Cardiac muscle cell (in vitro differentiated cells and primary cell): ENCODE data around the gene IRF8. TPM values are rescaled to one million over a fixed set of nuclear protein-coding genes. Genes with fewer than 3 reads are reported as not detected.
"Not testable (repeated sequence)": the region's sequence is repeated elsewhere in the genome, so short reads cannot be mapped to it uniquely, and the experiment has no call there.

ENCODE experiments used
- DNase-seq, 2 donors: peaks; one replicate each; pipeline versions ENCODE4 v3.0.0 to v3.0.0-alpha.2; 2010 to 2017; ENCODE audit warnings: low read depth in 1 of 2, low spot score in 1 of 2
- H3K27ac ChIP-seq: fragments of 200-600 bp; sonication (generic); 2 replicates; pipeline ENCODE4 v1.5.1; 2016
- H3K27me3 ChIP-seq: fragments of 200-600 bp; sonication (generic); 2 replicates; pipeline ENCODE4 v1.6.0; 2016; ENCODE audit warnings: control low read depth
- H3K36me3 ChIP-seq: fragments of 200-600 bp; sonication (generic); 2 replicates; pipeline ENCODE4 v1.5.1; 2016; ENCODE audit warnings: control low read depth
- H3K4me1 ChIP-seq: fragments of 200-600 bp; sonication (generic); 2 replicates; pipeline ENCODE4 v1.8.1; 2017; ENCODE audit warnings: low read depth, mild to moderate bottlenecking, mixed run types
- H3K4me3 ChIP-seq: fragments of 200-600 bp; sonication (generic); 2 replicates; pipeline ENCODE4 v1.5.1; 2016; ENCODE audit warnings: mild to moderate bottlenecking
- H3K9me3 ChIP-seq: fragments of 200-600 bp; sonication (generic); 2 replicates; pipeline ENCODE4 v1.5.1; 2017; ENCODE audit warnings: low read depth, mild to moderate bottlenecking, control low read depth
- CTCF ChIP-seq: IDR thresholded peaks from 2 replicates; pipeline ENCODE4 v1.5.1; 2012; ENCODE audit warnings: low read depth, mild to moderate bottlenecking, low read length
- polyA plus RNA-seq: library from polyadenylated mRNA; unstranded; fragments of >200 nt; fragmentation: Nextera tagmentation; extraction: Ambion mirVana; gene quantifications from 2 replicates; pipeline ENCODE4 v1.2.1, GENCODE V29; 2016
- total RNA-seq: library from RNA; depleted of rRNA; stranded (reverse); fragments of >200 nt; gene quantifications from 2 replicates; pipeline ENCODE4 v1.2.3, GENCODE V29; 2016

Gene IRF8
- total and polyA plus RNA-seq, 2 experiments from 2014 or later: 1.7 to 12.8 TPM

DNA sequence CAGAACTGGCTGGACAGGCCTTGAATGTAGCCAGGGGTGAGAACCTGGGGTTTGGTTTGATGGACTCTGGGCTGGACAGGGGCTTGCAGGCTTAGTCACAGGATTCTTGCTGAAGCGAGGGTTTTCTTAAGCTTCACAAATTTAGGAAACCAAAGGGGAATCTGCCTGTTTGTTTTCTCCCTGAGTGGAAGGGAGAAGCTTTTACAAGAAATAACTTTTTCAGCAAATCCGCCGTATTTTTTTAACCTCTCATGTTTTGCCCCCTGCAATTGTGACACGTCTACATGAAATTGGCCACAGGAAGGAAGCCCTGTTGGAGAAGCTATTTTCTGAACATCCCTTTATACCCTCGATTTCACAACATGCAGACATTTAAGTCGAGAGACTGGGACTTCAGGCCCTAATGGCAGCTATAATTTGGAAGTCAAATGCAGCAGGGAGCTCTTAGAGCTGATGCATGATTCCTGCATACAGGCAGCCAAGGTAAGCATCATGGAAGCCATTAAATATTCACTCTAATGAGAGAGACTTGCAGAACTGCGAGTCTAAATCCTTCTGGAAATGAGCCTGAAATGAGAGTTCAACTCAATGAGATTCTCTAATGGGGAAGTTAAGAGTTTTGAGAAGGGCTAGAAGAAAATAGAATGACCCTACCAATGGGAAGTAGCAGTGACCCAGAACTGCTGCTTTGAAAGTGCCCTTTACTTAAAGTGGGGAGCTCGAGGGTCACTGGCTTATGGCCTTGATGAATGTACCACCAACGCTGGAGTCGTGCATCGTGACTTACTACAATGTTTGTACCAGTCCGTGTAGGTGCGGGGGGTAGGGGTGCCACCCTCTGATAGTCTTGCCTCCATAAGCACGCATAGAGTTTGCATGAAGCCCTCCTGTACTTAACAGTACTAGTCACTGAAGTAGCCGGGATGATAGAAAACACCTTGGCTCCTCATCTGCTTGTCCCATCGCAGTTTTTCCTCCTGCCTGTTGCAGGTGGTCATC is 45.1 kb upstream of the IRF8 start:
- Histone ChIP-seq H3K4me1 (peaks cover 15% of the 10 kb centered on the region), H3K9me3 (no peaks in the 10 kb centered on the region), H3K4me3 (no peak overlapping the region), H3K27ac (no peak overlapping the region), H3K36me3 (no peaks in the 10 kb centered on the region), H3K27me3 (no peaks in the 10 kb centered on the region)
- no peak for TF ChIP-seq CTCF
- no peak for DNase-seq

DNA sequence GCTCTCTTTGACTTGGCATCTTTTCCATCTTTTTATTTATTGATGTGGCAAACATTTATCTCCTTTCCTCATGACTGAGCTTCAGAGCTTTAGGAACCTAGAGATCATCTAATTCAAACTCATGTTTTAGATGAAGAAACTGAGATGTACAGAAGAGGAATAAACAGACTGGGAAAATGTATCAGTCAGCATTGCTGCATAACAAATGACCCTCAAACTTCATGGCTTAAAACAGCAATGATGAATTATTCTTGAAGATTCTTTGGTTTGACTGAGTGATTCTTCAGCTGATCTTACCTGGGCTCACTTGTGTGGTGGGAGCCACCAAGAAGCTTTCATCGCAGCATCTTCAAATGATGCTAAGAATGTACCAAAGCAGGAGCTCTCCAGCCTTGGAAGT is 44.0 kb upstream of the IRF8 start:
- no peak for TF ChIP-seq CTCF
- no peak overlapping the region for H3K27ac ChIP-seq
- H3K36me3 ChIP-seq: no peaks in the 10 kb centered on the region
- H3K9me3 ChIP-seq: no peaks in the 10 kb centered on the region
- H3K4me3 ChIP-seq: no peak overlapping the region
- DNase-seq: no peak
- H3K27me3 ChIP-seq: no peaks in the 10 kb centered on the region
- peaks cover 13% of the 10 kb centered on the region for H3K4me1 ChIP-seq

DNA sequence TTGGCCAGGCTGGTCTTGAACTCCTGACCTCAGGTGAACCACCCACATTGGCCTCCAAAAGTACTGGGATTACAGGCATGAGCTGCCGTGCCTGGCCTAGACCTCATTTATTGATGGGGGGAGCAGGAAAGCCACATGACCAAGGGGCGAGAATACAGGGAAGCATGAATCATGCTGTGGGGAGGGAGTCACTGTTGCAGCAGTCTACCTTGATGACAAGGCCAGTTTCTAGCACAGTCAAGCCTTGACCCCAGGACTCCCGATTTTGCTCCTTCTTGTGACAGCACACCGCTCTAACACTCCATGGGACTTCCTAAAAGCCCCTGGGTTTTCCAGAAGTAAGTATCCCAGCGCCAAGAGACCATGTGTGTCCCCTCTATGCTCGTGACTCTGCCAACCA is 42.9 kb upstream of the IRF8 start:
- no peak for TF ChIP-seq CTCF
- peaks cover 1% of the 10 kb centered on the region for H3K4me1 ChIP-seq
- no peaks in the 10 kb centered on the region for H3K27me3 ChIP-seq
- no peak overlapping the region for H3K4me3 ChIP-seq
- no peak for DNase-seq
- no peaks in the 10 kb centered on the region for H3K36me3 ChIP-seq
- no peak overlapping the region for H3K27ac ChIP-seq
- H3K9me3 ChIP-seq: no peaks in the 10 kb centered on the region

DNA sequence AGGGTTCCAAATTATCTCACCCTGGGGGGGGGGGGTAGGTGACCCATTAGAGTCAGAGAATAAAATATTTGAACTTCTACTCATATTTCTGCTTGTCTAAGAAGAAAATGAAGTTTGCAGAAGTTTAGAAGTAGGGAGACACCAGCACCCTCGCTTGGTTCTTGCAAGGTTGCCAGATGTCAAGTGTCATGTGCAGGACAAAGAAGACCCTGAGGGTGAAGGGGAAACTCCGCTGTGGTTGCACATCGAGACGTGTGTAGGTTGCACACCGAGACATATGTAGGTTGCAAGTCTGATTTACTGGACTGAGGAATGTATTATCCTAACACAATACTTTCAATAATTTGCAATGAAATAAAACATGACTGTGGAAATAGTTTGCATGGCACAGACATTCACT is 42.4 kb upstream of the IRF8 start:
- Histone ChIP-seq H3K27ac (no peak overlapping the region), H3K36me3 (no peaks in the 10 kb centered on the region), H3K9me3 (no peaks in the 10 kb centered on the region), H3K4me3 (no peak overlapping the region), H3K4me1 (no peaks in the 10 kb centered on the region), H3K27me3 (no peaks in the 10 kb centered on the region)
- DNase-seq: no peak
- TF ChIP-seq CTCF: no peak

DNA sequence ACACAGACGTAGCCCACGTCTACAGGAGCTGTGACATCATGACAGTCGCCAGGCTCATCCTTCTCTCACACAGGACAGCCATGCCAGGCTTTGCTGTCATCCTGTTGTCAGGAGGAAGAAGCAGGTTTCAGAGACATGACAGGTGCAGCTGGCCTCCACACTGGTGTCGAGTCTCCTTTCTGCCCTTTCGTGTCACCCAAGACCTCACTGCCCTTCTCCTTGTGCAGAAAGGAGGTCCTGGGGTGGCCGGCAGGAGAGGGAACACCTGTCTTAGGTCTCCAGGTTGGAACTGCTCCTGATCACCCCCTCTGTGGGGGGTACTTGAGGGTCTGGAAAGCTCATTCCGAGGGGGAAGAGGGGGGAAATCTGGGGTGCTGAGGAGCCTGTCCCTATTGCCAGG is 41.6 kb upstream of the IRF8 start:
- Histone ChIP-seq H3K27ac (no peak overlapping the region), H3K27me3 (no peaks in the 10 kb centered on the region), H3K9me3 (no peaks in the 10 kb centered on the region), H3K36me3 (no peaks in the 10 kb centered on the region), H3K4me3 (no peak overlapping the region), H3K4me1 (no peaks in the 10 kb centered on the region)
- no peak for TF ChIP-seq CTCF
- DNase-seq: no peak

DNA sequence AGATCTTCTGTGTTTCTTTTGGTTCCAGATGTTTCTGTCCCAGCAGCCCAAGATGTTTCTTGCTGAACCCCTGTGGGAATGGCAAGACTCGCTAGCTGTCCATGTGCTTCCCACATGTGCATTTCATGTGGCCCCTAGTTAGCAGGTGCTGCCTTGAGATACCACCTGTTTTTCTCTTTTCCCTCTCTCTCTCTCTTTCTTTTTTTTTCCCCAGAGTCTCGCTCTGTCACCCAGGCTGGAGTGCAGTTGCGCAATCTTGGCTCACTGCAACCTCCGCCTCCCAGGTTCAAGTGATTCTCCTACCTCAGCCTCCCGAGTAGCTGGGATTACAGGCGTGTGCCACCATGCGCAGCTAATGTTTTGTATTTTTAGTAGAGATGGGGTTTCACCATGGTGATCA is 40.4 kb upstream of the IRF8 start:
- H3K4me3 ChIP-seq, DNase-seq, H3K27ac ChIP-seq, H3K4me1 ChIP-seq, H3K36me3 ChIP-seq, H3K9me3 ChIP-seq, H3K27me3 ChIP-seq: not testable (repeated sequence)
